Stimulated activated CD4-positive, alpha-beta T cell treated with anti-CD3 and anti-CD28 coated beads, TNF-alpha, amount 100 ng/mL, for 1 hour (primary cell): ENCODE measurements around the gene BCL11A.

Experiments
- DNase-seq, 3 donors: peaks; one replicate each; pipeline ENCODE4 v3.0.0-alpha.2; 2020; ENCODE audit warnings: low read depth in 3 of 3, low spot score in 1 of 3

The BCL11A gene

DNA sequence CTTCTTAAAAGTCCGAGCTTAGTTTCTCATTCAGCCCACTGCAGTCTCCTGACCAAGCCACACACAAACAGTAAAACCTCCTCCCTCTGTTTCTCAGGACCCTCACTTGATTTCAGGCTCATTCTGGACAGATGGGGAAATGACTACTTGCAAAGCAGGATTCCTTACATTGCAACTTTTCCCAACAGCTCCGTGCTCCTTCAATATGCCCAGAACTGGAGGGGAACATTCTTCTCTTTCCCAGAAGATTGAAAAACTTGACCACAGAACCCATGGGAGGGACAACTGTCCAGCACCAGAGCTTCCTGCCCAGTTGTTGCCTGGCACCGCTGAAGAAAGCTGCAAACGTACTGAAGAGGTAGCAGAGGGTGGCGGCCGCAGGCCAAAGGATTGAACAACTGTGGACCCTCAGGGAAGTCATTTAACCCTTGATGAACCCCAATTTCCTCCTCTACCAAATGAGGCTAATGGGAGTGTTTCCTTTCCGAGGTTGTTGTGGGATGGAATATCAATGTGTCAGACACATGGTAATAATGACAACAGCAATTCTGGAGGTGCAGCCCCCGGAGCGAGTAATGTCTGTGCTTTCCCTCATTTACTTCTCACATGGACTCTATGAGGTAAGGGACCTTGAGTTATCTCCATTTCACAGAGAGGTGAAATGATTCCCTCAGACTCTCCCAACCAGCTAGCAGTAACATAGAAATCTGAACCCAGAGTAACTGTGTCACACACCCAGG lies 25.0 kb downstream of the BCL11A start:
- no peak for DNase-seq

DNA sequence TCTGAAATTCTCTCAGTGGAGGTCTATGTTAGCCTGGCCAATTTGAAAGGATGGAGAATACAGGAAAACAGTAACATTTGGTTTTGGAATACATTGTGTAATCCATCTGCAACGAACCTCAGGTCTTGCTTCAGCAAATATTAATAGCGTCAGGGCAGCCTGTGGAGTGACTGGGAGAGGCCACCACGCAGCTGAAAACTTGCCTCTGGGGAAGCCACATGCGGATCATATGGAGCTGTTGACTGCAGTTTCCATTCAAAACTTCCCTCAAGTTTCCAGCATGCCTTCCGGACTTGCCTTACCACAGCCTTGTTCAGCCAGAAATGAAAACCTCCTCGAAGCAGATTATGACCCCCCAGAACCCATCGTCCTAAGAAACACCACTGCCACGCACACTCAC lies 25.7 kb downstream of the BCL11A start:
- DNase-seq = no peak

DNA sequence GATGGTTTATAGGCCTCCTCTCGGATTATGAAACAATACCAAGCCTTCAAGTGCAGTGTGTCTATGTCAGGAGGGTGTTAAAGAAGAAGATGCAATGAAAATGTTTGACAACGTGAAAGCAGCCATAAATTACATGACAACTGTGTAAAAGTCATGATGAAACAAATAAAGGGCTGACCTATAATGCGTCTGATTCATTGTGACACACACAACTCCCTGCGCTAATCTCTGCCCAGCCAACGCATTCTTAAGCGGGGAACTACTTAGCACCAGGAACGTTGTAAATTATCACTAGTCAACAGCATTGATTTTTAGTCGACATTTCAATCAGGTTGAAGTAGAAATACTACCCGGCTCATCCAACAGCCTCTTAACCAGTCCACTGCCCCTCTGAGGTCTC lies 26.8 kb downstream of the BCL11A start:
- DNase-seq = no peak

DNA sequence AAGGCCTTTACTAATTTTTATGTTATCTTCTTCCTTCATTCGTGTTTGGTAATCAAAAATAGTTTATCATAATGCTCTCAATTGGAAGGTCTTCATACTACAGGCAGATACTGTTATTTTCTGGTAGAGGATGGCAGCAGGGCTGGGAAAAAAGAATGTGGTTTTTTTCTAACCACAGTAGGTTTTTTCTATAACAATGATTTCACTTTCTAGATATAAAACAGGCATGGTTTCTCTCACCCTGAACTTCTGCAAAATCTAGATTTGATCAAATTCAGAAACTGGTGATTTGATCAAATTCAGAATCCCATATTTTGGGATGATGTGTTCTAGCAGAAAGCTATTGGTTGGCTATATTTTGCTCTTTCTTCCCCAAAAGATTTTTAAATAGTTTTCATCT lies 27.6 kb downstream of the BCL11A start:
- DNase-seq = no peak

DNA sequence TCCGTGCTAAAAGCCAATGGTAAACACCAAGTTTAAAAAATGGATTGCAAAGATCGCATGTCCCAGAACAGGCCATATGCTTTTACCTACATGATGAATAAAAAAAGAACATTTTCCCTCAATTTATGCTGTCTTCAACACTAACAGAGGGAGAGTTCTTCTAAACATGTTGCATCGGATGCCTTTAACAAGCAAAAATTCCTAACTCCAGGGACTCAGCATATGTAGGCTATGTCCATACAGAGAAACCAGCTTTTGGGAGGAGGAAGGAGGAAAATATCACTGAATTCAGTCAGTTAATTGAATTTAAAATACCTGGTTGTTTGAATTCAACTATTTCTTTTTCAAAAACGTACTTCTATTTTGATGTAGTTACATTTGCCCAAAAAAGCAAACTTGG lies 28.6 kb downstream of the BCL11A start:
- DNase-seq = no peak

DNA sequence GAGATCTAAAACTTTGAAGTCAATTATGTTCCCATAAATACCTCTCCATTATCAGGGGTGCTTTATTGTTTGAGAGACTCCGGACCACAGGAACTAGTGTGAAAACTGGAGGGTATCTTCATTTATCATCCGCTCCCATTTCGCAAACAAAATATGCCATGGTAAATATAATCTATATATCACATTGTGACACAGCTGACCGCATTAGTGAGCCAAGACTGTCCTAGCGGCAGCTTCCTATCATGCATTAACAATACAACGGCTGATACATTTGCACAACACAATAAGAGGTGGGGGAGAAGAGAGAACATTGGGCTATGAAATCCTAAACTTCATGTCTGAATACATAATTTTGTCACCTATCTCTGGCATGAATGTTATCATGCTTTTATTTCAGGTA lies 29.5 kb downstream of the BCL11A start:
- DNase-seq = no peak

DNA sequence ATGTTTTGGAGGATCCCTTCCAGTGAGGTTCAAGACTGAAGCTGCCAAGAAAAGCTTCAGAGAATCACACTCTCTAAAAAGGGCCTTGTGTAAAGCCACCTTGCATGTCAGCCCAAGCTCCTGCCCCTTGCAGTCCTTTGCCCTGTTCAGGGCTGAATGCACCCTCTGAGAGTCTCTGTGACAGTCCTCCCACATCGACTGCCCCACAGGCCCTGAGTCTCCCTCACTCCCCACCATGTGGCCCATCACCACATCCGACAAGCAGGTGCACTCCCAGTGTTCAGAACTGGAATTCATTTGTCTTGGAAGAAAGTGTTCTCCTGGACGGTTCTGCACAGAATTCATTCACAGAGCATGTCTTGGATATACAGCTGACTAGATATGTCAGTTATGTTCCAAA lies 31.0 kb downstream of the BCL11A start:
- no peak for DNase-seq

DNA sequence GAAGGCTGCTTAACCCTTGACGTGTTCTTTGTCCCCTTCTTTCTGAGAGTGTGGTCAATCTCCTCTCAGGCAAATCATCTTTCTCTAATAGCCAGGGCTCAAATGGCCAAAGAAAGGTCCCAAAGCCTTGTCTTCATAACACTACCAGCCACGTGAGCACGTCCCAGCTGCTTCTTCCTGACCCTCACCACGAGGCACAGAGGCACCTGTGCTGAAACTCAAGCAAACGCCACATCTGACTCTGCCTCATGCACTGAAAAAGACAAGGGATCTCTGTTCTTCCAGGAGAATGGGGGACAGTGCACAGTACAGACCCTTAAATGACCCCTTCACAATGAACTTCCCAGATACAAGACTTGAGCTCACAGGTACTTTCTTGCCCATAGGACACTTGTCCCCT lies 31.8 kb downstream of the BCL11A start:
- DNase-seq = no peak

DNA sequence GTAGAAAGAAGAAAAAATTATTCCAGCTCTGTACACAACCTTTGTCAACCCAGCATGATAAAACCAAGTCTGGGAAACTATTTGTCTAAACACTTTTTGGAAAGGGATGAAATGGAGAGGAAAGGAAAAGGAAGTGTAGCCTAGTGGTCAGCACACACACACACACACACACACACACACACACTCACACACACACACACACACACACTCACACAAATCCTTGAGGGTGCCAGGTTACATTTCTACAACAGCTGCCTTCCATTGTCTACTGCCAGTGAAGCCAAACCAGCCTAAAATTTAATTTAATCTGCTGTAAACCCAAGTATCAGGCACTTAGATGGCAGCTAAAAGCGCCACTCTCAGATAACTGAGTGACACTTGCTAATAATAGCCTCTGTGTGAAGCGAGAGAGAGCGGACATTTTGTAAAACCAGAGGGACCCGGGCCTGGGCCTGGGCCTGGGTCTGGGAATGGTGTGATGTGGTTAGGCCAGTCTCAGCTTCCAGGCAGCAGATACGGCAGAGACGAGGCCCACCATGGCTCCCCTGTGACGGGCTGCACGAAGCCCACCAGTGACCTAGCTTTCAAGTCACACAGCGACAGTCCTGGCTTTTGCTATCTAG lies 32.4 kb downstream of the BCL11A start:
- DNase-seq = no peak

DNA sequence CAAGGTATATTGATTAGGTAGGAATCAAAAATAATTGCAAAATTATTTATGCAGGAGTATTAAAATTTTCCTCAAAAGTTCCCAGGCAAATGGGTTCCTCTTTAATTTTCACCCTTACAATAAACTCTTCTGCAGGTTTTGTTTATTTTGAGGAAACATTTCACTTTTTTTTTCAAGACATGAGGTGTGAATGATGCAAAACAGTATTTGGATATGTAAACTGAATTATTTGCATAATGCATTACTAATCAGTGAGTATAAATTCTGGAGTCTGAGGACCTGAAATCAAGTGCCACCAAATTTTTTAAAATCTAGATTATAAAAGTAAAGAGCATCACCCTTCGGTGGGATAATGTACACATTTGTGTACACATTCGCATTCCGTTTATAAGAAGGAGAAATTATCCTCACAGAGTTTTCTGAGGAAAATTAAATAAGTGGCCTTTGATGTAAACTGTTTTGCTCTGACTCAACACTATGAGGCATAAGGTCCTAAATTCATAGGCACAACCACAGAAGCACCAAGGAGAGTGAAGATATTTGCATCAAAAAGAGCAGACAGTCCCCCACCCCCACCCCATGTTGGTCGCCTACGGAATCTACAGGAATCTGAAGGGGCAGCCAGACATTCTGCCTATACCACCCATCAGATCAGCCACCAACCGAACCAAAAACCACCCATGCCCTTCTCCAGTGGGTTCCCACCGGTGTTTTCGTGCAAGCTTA lies 33.1 kb downstream of the BCL11A start:
- no peak for DNase-seq

DNA sequence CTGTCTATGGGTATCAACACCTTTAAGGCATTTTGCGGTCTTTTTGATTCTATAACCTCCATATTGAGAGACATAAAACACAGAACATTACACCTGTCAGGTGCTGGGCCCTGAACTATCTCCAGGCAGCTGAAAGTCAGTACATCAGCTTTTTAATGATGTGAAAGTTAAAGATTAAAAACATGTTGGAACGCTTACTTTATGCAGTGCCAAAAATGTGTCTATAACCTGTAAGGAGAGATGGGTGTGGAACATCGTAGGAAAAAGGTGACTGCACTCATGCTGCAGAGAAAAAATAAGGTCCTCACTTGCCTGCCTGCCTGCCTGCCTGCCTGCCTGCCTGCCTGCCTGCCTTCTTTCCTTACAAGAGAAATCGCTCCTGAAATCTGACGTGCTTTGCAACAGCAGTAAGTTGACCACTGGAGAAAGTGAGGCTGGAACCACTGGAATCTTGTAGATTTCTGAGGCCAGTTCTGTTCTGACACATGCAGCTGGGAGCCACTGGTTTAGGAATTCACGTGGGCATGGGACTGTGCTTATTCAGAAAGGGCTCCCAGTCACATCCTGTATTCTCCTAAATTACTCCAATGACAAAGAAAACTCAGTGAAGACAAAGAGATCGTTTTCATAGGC lies 34.1 kb downstream of the BCL11A start:
- no peak for DNase-seq

DNA sequence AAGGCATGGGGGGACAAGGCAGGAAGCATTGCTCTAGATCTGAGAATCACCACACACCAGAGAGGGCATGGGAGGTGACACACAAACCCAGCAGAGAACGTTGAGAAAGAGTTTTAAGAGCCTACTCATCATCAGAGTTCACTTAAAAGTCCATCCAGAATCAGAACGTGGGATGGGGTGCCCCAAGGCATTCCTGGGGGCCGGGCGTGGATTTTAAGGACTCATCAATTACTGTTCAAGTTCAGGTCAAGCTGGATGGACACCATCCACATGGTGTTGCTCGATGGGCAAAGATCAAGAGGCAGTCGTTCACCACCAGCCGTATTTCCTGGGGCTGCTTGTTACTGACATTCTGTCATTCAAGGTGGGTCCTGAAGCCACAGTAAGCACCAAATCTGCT lies 34.9 kb downstream of the BCL11A start:
- DNase-seq = no peak

DNA sequence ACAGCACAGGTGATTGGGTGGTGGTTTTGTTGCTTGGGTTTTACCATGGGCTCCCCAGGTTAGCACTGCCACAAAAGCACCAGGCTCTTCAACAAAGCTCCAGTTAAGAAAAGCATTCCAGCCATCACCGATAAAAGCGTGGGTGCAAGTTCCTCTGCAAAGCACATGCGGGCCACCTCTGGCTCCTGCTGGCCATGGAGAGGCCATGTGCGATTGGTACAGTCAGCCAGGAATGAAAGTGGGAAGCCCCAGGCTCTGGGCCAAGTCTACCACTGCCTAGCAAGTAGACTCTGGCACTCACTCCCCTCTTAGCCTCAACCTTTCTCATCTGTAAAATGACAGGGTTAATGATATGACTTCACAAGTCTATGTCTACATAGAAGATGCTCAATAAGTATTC lies 36.0 kb downstream of the BCL11A start:
- DNase-seq = no peak

DNA sequence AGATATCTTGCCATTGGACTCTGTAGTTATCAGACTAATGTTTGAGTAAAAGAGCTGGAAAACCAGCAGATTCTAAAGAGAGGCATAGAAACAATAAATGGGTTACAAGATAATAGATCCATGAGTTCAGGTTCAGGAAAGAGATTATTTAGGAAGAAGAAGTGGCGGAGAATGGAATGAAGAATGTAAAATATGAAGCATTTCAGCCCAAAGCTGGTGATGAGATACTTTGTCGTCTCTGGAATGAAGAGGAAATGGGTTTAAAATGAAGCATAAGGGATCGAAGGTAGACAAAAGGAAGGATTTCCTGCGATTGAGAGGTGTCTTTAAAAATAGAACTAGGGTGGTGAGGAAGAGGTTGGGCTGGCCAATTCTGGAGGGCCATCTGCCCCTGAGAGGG lies 36.6 kb downstream of the BCL11A start:
- DNase-seq = no peak

DNA sequence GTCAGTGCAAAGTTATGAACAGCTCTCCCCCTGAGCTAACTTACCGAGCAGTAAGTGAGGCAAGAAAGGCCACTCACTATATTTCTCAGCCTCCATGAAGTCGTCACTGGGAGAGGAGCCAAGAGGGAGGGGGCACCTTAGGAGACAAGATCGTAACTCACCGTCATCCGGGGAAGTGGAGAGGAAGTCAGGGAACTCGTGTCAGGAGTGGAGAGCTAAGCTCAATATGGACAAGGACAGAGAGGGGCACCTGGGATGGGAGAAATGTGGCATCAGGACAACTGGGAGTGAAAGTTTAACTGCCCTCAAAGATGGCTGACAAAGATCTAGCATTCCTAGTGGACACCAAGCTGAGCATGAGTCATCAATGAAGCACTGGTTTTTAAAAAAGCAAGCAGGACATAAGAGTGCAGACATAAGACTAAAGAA lies 37.1 kb downstream of the BCL11A start:
- DNase-seq = no peak

DNA sequence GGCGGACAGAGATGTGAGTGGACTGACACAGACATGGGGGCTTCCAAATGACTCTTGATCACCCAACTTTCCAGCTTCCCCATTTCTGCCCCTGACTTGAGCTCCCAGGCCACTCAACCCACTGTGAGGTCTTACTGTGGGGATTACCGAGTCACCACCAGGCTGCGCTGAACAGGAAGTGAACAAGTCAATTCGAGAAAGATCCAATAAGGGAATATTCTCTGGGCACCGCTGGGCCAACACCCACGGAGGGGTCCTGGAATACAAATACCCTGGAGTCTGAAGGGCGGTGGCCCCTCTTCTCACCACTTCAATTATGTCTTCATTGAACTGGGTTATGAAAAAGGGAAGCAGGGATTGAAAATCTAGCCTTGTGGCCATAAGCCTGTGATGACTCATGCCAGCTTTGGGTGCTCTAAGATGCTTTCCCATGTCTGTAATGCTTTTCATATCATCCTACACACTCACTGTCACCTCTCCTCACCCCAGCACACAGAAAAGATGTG lies 37.7 kb downstream of the BCL11A start:
- no peak for DNase-seq

DNA sequence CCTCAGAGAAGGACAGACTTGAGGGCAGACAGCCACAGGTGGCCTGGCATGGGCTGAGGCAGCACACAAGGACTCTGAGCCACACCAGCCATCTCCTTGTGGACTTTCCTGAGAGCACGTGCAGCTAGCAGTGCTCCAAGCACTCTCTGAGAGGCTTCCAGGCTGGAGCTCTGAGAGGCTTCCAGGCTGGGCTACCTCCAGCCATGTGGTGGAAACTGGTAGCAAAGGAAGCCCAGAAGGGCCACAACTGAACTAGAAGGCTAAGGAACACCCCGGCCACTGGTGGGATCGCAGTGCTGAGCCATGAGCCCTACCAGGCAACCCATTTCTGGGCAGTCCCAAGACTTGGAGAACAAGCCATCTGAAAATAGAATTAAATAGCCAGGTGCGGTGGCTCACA lies 39.5 kb downstream of the BCL11A start:
- no peak for DNase-seq

DNA sequence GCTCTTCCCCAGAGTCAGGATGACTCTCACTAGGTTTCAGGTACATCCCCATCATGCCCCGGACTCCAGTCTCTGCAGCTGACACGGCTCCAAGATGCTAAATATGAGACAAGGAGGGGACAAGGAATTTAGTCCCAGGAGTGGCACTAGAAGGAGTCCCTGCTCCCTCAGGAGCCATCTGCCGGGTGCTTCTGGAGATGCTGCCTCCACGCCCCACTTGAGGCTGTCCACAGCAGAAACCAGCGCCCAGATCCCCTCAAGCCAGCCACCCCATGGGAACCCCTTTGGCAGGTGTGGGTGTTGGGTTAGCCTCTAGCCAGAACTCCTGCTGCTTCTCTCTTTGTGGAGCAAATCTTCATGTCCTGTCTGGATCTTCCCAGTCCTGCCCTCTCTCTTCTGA lies 40.3 kb downstream of the BCL11A start:
- DNase-seq = no peak

DNA sequence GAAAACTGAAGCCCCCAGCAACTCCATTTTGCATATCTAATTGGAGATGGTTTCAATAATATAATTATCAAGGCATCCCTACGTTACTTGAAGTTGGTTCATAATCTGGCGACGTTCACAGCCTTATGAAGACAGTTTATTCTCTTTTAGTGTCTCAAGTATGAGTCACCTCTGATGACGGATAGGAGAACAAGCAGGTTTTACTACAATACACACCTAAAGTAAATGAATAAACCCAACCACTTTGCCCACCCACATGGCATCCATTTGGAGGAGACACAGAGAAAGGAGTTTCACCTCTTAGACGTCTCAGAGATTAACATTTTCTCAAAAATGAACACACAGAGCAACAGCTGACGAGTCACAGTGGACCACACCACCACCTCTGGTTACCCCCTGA lies 40.8 kb downstream of the BCL11A start:
- no peak for DNase-seq

DNA sequence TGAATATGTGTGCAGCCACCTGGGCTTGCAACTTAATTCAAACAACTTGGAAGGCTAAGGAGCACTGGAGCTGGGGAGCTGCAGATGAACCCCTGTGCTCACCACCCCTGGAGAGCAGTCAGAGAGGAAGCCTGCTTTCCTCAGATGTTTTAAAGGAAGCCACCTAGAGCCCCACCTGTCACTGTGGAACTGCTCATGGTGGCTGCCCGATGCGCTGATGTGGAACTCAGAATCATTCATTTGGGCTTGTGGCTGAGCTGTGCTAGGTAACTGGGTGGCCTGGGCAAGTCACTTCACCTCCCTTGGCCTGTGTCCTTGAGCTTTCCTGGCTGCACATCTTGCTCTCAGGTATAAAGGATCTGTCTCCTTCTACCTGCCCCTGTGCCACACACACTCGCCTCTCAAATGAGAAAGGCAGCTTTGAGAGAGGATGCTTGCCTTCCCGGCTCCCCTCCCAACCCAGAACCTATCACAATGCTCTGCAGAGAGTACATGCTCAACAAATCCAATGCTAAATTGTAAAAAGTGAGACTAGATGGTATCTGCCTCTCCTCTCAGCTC lies 41.3 kb downstream of the BCL11A start:
- DNase-seq = no peak

DNA sequence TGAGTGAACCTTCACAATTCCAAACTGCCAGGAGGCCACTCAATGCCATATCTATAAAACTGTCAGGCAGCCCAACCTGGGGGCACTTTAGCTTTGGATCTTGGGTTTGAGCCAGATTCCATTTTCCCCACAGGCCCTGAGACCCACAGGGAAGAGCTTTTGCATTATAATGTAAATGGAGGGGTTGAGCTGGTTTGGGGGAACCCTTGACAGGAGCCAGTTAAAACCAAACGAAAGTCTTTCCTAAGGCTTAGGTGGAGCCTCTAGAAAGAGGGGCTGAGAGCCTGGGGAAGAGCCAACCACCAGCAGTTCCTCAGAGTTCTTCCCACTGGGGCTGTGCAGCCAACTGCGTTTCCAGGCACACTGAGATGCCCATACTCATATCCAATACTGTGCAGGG lies 42.7 kb downstream of the BCL11A start:
- DNase-seq = no peak

DNA sequence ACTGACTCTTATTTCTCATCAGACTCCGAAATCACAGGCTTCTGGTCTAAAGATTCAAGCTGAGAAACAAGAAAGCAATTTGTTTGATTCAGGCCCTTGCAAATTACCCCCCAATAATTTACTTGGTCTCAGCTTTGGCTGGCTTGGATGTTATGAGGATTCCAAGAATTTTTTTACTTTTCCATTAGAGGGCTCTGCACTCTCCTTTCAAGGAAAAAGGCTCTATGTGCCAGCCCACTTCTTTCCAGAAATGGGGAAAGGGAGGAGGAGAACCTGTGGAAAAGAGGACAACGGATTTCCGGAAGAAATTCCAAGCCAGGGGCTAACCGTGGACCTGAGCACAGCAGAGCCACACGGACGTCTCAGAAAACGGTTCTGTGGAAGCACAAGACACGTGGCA lies 44.4 kb downstream of the BCL11A start:
- DNase-seq = no peak
